ENCODE results near the gene UBN1.

UBN1 gene

GRCh38 chr16:4814542-4815173, 32.6 kb upstream of the UBN1 start:
- DNase-seq (ENCODE audit: low spot score), result no peak

- no peak for DNase-seq (ENCODE audit: low spot score)
Measured at GRCh38 chr16:4820652-4821051, 26.6 kb upstream of the UBN1 start.

DNA sequence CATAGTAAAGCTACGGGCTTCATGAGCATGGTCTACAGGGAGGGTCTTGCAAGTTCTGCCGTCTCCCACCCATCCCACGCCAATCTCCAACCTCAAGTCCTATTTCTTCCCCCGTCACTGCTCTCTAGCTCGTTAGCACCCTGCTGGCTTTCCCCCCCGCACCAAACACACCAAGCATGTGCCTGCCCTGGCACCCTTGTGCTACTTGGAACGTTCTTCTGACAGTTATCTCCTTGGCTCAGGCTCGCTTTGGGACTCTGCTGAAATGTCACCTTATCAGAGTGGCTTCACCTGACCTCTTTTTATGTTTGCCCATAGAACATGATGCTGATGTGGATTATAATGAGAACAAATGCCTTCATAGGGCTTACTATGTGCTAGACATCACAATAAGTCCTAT, 22.1 kb upstream of the UBN1 start:
- DNase-seq (ENCODE audit: low spot score), result no peak

GRCh38 chr16:4826526-4826925, 20.8 kb upstream of the UBN1 start:
- no peak for DNase-seq (ENCODE audit: low spot score)

- no peak for DNase-seq (ENCODE audit: low spot score)
Measured at GRCh38 chr16:4826980-4827379, 20.3 kb upstream of the UBN1 start.

- DNase-seq (ENCODE audit: low spot score), result no peak
Measured at GRCh38 chr16:4828567-4829321, 18.5 kb upstream of the UBN1 start.

- DNase-seq (ENCODE audit: low spot score), result no peak
Measured at GRCh38 chr16:4830408-4830807, 16.9 kb upstream of the UBN1 start.

GRCh38 chr16:4831616-4832015, 15.7 kb upstream of the UBN1 start:
- DNase-seq (ENCODE audit: low spot score), result no peak

DNA sequence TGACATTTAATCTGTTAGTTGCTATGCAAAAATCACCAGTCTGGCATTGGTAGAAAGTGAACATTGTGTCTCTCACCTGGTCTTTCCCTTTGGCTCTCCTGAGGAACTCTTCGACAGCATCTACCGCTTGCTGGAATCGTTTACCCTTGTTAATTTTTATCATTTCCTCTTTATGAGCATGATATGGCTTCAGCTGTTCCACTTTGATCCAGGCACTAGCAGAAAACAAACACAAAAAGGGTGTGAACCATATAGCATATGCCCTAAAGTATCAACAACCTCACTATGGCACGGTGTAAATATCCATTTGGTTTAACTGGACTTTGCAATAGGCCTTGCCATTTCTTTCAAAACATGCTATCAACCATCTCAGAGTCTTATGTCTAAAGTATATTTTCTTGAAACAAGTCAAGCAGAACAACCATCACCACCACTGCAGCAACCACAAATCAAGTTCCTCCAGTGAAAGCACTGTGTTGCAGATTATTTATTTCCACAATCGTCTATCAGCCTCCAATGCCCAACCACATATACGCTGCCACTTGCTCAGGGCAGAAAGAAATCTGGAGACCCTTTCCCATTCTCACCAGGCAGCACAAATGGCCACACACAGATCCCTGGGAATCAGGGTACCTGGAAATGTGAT, 14.5 kb upstream of the UBN1 start:
- no peak for DNase-seq (ENCODE audit: low spot score)

- DNase-seq (ENCODE audit: low spot score), result no peak
Measured at GRCh38 chr16:4833584-4833983, 13.7 kb upstream of the UBN1 start.

- DNase-seq (ENCODE audit: low spot score), result no peak
Measured at GRCh38 chr16:4836727-4837126, 10.6 kb upstream of the UBN1 start.

DNA sequence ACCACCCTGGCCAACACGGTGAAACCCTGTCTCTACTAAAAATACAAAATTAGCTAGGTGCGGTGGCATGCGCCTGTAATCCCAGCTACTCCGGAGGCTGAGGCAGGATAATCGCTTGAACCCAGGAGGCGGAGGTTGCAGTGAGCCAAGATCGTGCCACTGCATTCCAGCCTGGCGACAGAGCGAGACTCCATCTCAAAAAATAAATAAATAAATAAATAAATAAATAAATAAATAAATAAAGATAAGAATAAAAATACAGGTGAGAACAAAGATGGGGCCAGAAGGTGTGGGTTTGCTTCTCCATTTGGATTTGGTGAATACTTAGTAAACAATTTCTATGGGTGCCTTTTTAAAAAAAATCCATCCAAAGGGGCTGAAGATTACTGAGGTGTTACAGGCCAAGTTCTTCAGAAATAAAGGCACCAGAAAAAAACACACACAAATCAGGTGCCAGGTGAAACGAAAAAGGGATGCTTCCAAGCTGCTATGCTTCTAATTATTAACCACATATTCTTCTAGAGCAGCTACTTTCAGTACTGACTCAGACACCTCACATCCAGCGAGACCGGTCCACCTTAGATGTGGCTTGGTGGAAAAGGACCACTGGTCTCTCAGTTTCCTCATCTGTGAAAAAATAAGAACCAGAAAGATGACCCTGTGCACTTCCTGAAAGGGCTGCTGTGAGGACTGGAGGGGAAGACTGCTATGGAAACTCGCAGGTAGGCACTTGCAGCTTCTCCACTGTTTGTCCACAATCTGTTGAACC, 9.4 kb upstream of the UBN1 start:
- no peak for DNase-seq (ENCODE audit: low spot score)

- no peak for DNase-seq (ENCODE audit: low spot score)
Measured at GRCh38 chr16:4839942-4840341, 7.3 kb upstream of the UBN1 start.

GRCh38 chr16:4840984-4841383, 6.3 kb upstream of the UBN1 start:
- no peak for DNase-seq (ENCODE audit: low spot score)

GRCh38 chr16:4846503-4846900, 779 bp upstream of the UBN1 start:
- no peak for DNase-seq (ENCODE audit: low spot score)

DNA sequence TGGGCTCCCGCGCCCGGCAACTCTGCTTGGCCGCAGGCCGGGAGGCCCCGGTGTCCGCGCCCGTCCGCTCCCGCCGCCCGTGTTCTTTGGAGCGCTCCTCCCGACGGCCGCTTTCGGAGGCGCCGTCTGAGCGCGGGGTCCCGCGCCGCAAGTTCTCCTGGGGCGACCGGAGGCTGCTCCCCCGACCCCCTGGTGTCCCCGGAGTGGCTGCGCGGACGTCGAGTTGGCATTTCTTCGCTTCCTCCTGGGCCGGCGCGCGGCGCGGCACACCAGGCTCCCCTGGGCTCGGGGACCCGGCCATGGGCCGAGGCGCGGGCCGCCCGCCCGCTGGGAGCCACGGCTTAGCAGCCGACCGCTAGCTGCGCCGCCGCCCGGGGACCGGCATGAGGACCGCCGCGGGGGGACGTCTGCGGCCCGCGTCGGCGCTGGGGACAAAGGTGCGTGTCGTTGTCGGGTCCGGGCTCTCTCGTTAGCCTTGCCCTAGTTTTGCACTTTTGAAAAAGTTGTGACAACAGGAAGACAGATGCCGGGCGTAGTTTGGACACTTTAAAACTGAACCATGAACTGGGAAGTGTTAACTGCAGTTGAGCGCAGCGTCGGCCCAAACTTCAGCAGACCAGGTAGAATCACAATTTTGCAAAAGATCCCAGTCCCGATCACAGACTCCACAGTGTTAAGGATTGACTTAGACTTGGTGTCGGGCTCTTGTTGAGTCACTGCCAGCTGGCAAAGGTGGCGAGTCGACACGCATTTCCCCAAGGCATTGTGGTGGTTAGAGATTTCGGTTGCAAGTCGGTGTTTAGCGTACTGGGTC, 700 bp downstream of the UBN1 start:
- peak; percentile 73 for DNase-seq (ENCODE audit: low spot score)

- DNase-seq (ENCODE audit: low spot score), result no peak
Measured at GRCh38 chr16:4850211-4850610, 2.9 kb downstream of the UBN1 start.

- DNase-seq (ENCODE audit: low spot score), result no peak
Measured at GRCh38 chr16:4852221-4852872, 5.1 kb downstream of the UBN1 start.

DNA sequence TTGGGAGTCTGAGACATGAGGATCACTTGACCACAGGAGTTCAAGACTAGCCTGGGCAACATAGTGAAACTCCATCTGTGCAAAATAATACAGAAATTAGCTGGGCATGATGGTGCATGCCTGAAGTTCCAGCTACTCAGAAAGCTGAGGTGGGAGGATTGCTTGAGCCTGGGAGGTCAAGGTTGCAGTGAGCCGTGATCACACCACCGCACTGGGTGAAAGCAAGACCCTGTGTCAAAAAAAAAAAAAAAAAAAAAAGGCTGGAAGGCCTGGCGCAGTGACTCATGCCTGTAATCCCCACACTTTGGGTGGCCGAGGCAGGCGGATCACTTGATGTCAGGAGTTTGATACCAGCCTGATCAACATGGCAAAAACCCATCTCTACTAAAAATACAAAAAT, 8.1 kb downstream of the UBN1 start:
- no peak for DNase-seq (ENCODE audit: low spot score)

- no peak for DNase-seq (ENCODE audit: low spot score)
Measured at GRCh38 chr16:4855804-4856203, 8.5 kb downstream of the UBN1 start.

- DNase-seq (ENCODE audit: low spot score), result no peak
Measured at GRCh38 chr16:4859190-4859899, 12.1 kb downstream of the UBN1 start.

All from D341Med (cell line).